GM19240 (cell line): ENCODE data around the gene SPTBN1.

Source experiments
- DNase-seq: peaks from one replicate; pipeline ENCODE4 v3.0.0; 2011; ENCODE audit warnings: low spot score; ENCODE audit not compliant: insufficient read length

Gene SPTBN1

DNA sequence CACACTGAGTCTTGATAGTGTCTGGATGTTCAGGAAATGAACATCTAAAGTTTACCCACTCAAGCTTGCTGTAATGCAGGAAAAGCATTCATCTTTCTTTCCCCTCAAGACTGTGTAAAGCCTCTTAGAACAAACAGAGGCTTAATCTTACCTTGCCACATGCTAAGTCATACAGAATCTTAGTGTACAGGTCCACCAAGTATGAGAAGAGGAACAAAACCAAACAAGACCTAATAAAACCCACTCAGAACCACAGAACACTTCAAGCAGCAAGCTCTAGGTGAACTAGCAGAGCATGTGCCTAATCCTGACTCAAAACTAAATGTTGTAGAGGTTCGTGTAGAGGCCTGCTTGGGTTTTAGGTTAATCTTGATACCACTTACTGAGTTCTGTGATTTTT, 97.6 kb downstream of the SPTBN1 start:
- DNase-seq, result no peak

DNA sequence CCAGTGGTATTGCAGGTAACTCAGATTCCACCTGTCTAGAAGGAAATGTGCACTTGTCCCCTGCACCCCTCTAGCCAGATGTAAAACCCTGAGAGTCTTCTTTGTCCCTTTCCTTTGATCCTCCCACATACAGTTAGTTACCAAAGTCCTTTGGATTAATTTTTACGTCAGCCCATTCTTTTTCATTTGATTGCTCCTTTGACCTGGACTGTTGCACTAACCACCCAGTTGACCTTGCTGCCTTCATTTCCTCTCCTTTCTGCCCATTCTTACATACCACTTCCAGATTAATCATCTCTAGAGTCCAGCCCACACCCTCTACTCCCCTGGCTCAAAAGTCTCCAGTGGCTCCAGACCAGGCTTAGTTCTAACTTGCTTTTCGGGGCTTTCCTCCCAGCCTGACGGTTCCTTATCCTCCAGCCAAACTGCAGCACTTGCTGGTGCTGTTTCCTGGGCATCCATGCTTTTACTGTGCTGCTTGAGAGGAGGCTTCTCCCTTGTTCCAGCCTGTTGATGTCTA, 99.3 kb downstream of the SPTBN1 start:
- DNase-seq, result no peak

- DNase-seq, result no peak
Measured at GRCh38 chr2:54556621-54557121, 100.5 kb downstream of the SPTBN1 start.

DNA sequence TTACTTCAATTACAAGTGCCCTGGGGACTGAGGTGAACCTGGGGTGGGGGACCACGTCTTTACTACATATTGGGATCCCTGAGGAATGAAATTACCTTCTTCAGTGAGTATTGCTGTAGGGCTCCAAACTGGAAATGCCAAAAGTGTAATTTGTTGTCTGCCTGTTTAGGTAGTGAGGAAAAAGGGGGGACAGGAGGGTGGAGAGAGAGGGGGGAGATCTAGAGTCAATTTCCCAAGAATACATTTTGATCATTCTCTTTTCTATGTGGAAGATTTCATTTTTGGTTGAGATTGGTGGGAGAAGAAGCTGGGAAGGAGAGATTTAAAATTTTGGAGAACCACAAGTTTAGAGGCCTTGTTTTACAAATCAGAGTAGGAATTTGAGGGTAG, 101.1 kb downstream of the SPTBN1 start:
- no peak for DNase-seq

GRCh38 chr2:54557601-54558187, 101.6 kb downstream of the SPTBN1 start:
- DNase-seq, result no peak

- no peak for DNase-seq
Measured at GRCh38 chr2:54558188-54559005, 102.3 kb downstream of the SPTBN1 start.

- DNase-seq, result no peak
Measured at GRCh38 chr2:54559006-54559445, 102.9 kb downstream of the SPTBN1 start.

DNA sequence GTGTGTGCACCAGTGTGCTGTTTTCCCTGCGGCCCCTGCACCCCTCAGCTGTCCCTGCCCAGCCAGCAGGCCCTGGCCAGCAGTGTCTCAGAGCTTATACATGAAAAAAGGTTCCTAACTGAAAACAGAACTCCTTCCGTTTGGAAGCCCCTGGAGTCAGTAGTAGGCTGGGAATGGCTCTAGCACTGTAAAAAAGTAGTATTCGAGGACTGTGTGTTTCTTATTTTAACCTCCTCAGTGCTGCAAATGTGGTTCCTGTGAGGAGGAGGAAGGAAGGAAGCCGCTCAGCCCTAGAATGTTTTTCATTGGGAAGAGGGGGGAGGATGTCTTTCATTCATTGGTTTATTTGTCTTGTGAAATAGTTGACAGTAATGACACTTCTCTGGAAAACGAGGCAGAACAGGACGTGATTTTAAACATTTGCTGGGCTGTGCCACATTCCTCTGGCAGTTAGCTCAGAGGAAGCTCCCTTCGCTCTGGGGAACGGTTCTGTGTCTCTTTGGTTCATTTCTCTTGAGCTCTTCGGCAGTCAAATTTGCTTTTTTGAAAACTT, 103.5 kb downstream of the SPTBN1 start:
- no peak for DNase-seq

GRCh38 chr2:54560146-54560881, 104.2 kb downstream of the SPTBN1 start:
- no peak for DNase-seq

GRCh38 chr2:54561010-54561409, 104.9 kb downstream of the SPTBN1 start:
- no peak for DNase-seq

GRCh38 chr2:54564439-54564838, 108.3 kb downstream of the SPTBN1 start:
- no peak for DNase-seq

- no peak for DNase-seq
Measured at GRCh38 chr2:54565551-54565950, 109.4 kb downstream of the SPTBN1 start.

DNA sequence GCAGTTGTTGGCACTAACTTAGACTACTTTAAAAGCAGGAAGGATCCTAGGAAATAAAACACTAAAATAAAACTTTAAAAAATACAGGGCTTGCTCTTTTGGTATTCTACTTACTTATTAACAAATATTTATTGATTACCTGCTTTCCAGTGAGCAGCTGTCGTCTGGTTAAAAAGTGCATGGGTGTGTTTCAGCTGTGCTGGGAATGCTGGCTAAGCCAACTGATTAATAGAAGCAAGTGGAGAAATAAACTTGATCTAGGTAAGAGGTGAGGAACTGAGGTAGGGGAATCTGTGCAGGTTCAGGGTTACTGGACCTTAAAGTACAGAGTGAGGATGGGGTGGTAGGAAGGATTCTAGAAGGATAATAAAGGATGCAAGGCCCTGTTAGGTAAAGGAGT, 110.8 kb downstream of the SPTBN1 start:
- DNase-seq, result no peak

GRCh38 chr2:54568876-54569321, 112.8 kb downstream of the SPTBN1 start:
- DNase-seq, result no peak

- no peak for DNase-seq
Measured at GRCh38 chr2:54569745-54570301, 113.7 kb downstream of the SPTBN1 start.

DNA sequence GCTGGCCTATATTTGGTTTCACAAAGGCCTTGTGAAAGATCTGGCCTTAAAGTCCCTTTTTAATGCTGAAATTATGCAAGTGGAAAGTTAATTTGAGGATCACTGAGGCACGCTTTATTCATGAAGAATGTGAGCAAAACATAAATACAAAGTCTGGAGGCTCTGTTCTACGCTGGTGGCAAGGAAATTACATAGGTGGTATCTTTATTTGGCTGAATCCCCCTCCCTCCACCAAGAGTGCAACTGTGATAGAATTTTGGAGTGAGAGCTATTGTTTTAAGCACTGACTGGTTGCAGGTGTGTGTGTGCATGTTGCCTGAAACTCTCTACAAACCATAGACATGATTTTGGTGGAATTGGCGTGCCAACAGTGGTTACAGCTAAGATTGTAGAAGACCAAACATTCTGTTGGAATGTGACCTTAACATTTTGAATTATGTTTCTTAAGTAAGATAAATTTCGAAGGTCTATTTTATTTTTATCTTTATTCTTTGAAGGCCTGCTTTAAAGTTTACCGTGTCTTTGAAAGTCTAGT, 114.3 kb downstream of the SPTBN1 start:
- no peak for DNase-seq

DNA sequence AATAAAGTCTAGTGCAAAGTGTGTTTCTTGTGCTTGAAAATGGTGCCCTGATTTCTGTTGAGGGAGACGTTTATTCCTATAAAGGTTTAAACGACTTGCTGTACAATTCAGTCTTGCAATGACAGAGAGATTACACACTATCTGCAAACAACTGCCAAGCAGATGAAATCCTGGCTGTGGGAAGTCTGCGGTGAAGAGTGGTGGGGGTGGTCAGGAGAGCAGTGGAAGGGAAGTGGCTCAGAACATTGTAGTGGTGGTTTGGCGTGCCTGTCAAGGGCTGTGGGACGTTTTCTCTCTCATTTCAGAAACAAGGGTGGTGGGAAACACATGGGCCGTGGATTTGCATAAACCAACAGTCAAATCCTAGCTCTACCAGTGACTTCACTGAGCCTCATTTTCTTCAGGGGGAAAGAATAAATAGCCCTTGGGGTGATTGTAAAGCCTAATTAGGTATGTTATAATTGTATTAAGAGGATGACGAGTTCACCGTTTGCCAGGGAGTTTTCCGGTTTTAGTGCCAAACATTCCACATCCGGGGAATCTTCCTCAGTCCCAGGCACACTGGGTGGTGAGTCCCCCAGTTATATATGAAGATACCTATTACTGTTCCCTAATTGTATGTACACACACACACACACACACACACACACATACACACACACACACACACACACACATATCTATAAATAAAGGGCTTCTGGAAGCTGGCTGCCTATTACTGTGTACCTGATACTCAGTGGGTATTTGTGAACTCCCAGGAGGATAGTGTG, 115.0 kb downstream of the SPTBN1 start:
- DNase-seq, result no peak

GRCh38 chr2:54572262-54572635, 116.1 kb downstream of the SPTBN1 start:
- no peak for DNase-seq

DNA sequence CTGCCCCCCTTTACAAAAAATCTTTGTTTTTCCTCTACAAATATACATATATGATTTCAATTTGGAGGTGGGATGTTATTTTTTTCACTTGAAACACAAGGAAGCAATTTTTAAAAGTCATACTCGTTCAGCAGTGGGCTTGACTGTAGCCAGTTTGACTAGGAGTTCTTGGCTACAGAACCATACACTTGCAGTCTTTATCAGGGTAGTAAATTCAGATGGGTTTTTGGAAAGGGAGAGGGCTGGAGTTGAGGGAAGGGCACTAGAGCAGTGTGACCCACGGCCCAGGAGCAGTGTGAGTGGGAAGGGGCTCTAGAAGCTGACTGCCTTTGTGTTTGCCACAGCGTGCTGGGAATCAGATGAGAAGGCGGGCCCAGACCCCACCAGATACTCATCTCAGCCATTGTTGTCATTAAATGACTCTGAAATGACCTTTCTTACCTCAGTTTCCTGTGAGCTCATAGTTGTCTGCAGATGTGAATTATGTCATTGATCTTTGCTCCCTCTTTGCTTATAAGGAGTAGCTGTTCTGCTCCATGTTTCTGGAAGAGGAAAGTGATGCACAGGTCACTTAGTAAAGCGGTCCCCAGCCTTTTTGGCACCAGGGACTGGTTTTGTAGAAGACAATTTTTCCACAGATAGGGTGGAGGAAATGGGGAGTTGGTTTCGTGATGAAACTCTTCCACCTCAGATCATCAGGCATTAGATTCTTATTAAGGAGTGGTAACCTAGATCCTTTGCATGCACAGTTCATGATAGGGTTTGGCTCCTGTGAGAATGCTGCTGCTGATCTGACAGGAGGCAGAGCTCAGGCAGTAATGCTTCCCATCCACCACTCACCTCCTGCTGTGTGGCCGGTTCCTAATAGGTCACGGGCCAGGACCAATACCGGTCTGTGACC, 116.8 kb downstream of the SPTBN1 start:
- no peak for DNase-seq
